ENCODE results near the gene LDLRAD3. TPM values are rescaled to one million over a fixed set of nuclear protein-coding genes. Genes with fewer than 3 reads are reported as not detected.

The LDLRAD3 gene
- total RNA-seq, 1 experiment from 2014 or later, result 19.0 TPM

DNA sequence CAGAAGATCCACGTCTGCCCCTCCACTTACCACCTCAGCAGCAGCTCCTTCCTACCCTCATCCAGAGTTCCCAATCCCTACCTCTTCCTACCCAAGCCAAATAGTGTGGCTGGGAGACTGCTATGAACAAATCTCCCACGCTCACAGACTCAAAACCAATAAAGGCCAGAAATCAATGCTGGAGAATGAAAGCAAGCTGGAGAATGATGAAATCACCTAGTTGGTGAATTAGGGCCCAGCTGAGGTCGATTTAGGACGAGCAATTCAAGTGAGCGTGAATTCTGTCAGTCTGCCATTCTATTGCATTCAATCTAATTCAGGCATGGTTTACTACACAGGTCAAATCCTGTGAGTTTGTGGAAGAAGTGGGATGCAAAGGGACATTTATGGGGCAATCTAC lies 322.9 kb downstream of the LDLRAD3 start:
- RAD21 ChIA-PET (ENCODE audit: low non-redundant PET in 1 of 2, low total read pairs in 2 of 2, uncharacterized antibody in 2 of 2, unreplicated experiment in 2 of 2), result interaction anchor here in 1 of 2 experiments (1.1 to 1.3 kb wide), 2 partner anchors 445 to 781 kb away, joined by 3 to 5 read pairs; no protein-coding TSS in a partner anchor
- DNase-seq (ENCODE audit: low read depth, low spot score) (no peak), ATAC-seq (no peak)
- no peak overlapping the region for H3K4me3 ChIP-seq (replicated peaks in 1 of 2; ENCODE audit: low read depth in 1 of 2, low read length in 2 of 2)
- no peaks in the 10 kb centered on the region for H3K27me3 ChIP-seq (ENCODE audit: insufficient read depth, low read length)
- no peak overlapping the region for H3K9ac ChIP-seq (ENCODE audit: low read length)
- no peak overlapping the region for H2AFZ ChIP-seq (ENCODE audit: low read depth, low read length, poor library complexity, severe bottlenecking)
- no peaks in the 10 kb centered on the region for H3K9me2 ChIP-seq (ENCODE audit: insufficient read depth)
- H3K36me3 ChIP-seq (ENCODE audit: control insufficient read depth in 1 of 2, insufficient read depth in 2 of 2, low read length in 2 of 2), result no peaks in the 10 kb centered on the region
- no peak overlapping the region for H3K27ac ChIP-seq (ENCODE audit: low read depth, low read length)
- CTCF ChIA-PET, result interaction anchor here (0.8 to 4.5 kb wide), 6 partner anchors 111 to 782 kb away, joined by 3 to 45 read pairs (median 6); no protein-coding TSS in a partner anchor
- H3K79me2 ChIP-seq (ENCODE audit: insufficient read depth, low read length), result no peaks in the 10 kb centered on the region
- POLR2A ChIA-PET, result no interaction called here
- no peaks in the 10 kb centered on the region for H3K4me1 ChIP-seq (ENCODE audit: control insufficient read depth in 1 of 2, insufficient read depth in 2 of 2, low read length in 2 of 2)
- H3K9me3 ChIP-seq (ENCODE audit: control insufficient read depth in 1 of 2, insufficient read depth in 1 of 2, low read depth in 1 of 2, low read length in 2 of 2), result no peaks in the 10 kb centered on the region
- no peak overlapping the region for H3K4me2 ChIP-seq (ENCODE audit: low read length)
- intact Hi-C loops (cut with micrococcal nuclease), result loop anchor here (1.0 to 5.0 kb wide), 5 partner anchors 444 to 1339 kb away; no protein-coding TSS in a partner anchor
- TF ChIP-seq SIN3A (IDR thresholded peaks at IDR 0.05; ENCODE audit: low read depth) (no peak), EZH2 (IDR thresholded peaks at IDR 0.05) (no peak), SP1 (IDR thresholded peaks at IDR 0.05; ENCODE audit: low read depth) (no peak), ELF1 (IDR thresholded peaks at IDR 0.05; ENCODE audit: borderline replicate concordance, low read depth) (no peak), FOSL1 (IDR thresholded peaks at IDR 0.05; ENCODE audit: low read depth) (no peak), ZNF274 (IDR thresholded peaks at IDR 0.05; ENCODE audit: low read depth, low read length) (no peak), JUND (IDR thresholded peaks at IDR 0.05) (no peak), EZH2phosphoT487 (IDR thresholded peaks at IDR 0.05; ENCODE audit: borderline replicate concordance) (no peak), POLR2AphosphoS5 (IDR thresholded peaks at IDR 0.05; ENCODE audit: low read depth, low read length) (no peak), RAD21 (IDR thresholded peaks at IDR 0.05; ENCODE audit: low read depth) (no peak), ZFX (IDR thresholded peaks at IDR 0.05) (no peak), SRF (IDR thresholded peaks at IDR 0.05; ENCODE audit: low read depth) (no peak), CEBPB (IDR thresholded peaks at IDR 0.05; ENCODE audit: low read depth) (no peak), TCF7L2 (IDR thresholded peaks at IDR 0.05; ENCODE audit: borderline replicate concordance, extremely low read depth, insufficient read depth, insufficient read length) (no peak), YY1 (IDR thresholded peaks at IDR 0.05; ENCODE audit: extremely low read depth, insufficient replicate concordance, low read depth, low read length) (no peak)
- TF ChIP-seq, protein P1, sequence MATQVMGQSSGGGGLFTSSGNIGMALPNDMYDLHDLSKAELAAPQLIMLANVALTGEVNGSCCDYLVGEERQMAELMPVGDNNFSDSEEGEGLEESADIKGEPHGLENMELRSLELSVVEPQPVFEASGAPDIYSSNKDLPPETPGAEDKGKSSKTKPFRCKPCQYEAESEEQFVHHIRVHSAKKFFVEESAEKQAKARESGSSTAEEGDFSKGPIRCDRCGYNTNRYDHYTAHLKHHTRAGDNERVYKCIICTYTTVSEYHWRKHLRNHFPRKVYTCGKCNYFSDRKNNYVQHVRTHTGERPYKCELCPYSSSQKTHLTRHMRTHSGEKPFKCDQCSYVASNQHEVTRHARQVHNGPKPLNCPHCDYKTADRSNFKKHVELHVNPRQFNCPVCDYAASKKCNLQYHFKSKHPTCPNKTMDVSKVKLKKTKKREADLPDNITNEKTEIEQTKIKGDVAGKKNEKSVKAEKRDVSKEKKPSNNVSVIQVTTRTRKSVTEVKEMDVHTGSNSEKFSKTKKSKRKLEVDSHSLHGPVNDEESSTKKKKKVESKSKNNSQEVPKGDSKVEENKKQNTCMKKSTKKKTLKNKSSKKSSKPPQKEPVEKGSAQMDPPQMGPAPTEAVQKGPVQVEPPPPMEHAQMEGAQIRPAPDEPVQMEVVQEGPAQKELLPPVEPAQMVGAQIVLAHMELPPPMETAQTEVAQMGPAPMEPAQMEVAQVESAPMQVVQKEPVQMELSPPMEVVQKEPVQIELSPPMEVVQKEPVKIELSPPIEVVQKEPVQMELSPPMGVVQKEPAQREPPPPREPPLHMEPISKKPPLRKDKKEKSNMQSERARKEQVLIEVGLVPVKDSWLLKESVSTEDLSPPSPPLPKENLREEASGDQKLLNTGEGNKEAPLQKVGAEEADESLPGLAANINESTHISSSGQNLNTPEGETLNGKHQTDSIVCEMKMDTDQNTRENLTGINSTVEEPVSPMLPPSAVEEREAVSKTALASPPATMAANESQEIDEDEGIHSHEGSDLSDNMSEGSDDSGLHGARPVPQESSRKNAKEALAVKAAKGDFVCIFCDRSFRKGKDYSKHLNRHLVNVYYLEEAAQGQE (IDR thresholded peaks at IDR 0.05; ENCODE audit: low read depth), result no peak
- TF ChIP-seq, protein P2, sequence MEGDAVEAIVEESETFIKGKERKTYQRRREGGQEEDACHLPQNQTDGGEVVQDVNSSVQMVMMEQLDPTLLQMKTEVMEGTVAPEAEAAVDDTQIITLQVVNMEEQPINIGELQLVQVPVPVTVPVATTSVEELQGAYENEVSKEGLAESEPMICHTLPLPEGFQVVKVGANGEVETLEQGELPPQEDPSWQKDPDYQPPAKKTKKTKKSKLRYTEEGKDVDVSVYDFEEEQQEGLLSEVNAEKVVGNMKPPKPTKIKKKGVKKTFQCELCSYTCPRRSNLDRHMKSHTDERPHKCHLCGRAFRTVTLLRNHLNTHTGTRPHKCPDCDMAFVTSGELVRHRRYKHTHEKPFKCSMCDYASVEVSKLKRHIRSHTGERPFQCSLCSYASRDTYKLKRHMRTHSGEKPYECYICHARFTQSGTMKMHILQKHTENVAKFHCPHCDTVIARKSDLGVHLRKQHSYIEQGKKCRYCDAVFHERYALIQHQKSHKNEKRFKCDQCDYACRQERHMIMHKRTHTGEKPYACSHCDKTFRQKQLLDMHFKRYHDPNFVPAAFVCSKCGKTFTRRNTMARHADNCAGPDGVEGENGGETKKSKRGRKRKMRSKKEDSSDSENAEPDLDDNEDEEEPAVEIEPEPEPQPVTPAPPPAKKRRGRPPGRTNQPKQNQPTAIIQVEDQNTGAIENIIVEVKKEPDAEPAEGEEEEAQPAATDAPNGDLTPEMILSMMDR (IDR thresholded peaks at IDR 0.05 in 2 of 3, conservative IDR thresholded peaks at IDR 0.05 in 1 of 3; ENCODE audit: borderline replicate concordance in 1 of 3, insufficient read depth in 1 of 3, low read depth in 2 of 3, low read length in 2 of 3), result no peak
- TF ChIP-seq, protein P3, sequence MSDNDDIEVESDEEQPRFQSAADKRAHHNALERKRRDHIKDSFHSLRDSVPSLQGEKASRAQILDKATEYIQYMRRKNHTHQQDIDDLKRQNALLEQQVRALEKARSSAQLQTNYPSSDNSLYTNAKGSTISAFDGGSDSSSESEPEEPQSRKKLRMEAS (IDR thresholded peaks at IDR 0.05), result no peak
- TF ChIP-seq, protein P4, sequence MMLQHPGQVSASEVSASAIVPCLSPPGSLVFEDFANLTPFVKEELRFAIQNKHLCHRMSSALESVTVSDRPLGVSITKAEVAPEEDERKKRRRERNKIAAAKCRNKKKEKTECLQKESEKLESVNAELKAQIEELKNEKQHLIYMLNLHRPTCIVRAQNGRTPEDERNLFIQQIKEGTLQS (IDR thresholded peaks at IDR 0.05), result no peak
- BruUV-seq (replicated peaks), result no TSS peak
- no peaks in the 10 kb centered on the region for H4K20me1 ChIP-seq (ENCODE audit: insufficient read depth)
